AG04450 (cell line): ENCODE results near the gene PVALEF. TPM values are rescaled to one million over a fixed set of nuclear protein-coding genes. Genes with fewer than 3 reads are reported as not detected.

Experiments
- CTCF ChIA-PET: fragments of 300-600, 350-600 bp; formaldehyde crosslinking; extraction: SDS; loops from one replicate; lab custom pipeline; 2022; ENCODE audit warnings: antibody characterized with exemption, inconsistent platforms; lab: Charles Lee
- POLR2A ChIA-PET: fragments of 350-600 bp; formaldehyde crosslinking; extraction: SDS; loops from one replicate; lab custom pipeline; 2021; ENCODE audit warnings: antibody characterized with exemption, inconsistent platforms; lab: Yijun Ruan, JAX
- DNase-seq: peaks from one replicate; pipeline ENCODE4 v3.0.0-alpha.2; 2011; ENCODE audit warnings: low read depth, low spot score
- H3K27ac ChIP-seq: one replicate; pipeline ENCODE4 v1.5.1; 2012; ENCODE audit warnings: low read depth, low read length, control low read depth
- H3K27me3 ChIP-seq: one replicate; pipeline ENCODE4 v1.6.0; 2012; ENCODE audit warnings: low read length; ENCODE audit not compliant: control insufficient read depth, insufficient read depth
- H3K4me3 ChIP-seq: 2 replicates; pipeline ENCODE4 v1.5.1; 2011; ENCODE audit warnings: mild to moderate bottlenecking, low read depth, low read length, control low read depth
- H3K9me3 ChIP-seq: 2 replicates; pipeline ENCODE4 v1.5.1; 2012; ENCODE audit warnings: low read length; ENCODE audit not compliant: control insufficient read depth, insufficient read depth
- polyA plus RNA-seq: library from polyadenylated mRNA; depleted of rRNA; stranded (reverse); fragments of >200 nt; gene quantifications from 2 replicates; pipeline ENCODE4 v1.2.3, GENCODE V29; 2011
- TF ChIP-seq, protein P1 (sequence below): IDR thresholded peaks from 2 replicates; pipeline ENCODE4 v1.5.1; 2011; ENCODE audit warnings: low read depth, low read length, control low read depth, inconsistent platforms

Gene PVALEF
- polyA plus RNA-seq, 1 experiment: not detected

DNA sequence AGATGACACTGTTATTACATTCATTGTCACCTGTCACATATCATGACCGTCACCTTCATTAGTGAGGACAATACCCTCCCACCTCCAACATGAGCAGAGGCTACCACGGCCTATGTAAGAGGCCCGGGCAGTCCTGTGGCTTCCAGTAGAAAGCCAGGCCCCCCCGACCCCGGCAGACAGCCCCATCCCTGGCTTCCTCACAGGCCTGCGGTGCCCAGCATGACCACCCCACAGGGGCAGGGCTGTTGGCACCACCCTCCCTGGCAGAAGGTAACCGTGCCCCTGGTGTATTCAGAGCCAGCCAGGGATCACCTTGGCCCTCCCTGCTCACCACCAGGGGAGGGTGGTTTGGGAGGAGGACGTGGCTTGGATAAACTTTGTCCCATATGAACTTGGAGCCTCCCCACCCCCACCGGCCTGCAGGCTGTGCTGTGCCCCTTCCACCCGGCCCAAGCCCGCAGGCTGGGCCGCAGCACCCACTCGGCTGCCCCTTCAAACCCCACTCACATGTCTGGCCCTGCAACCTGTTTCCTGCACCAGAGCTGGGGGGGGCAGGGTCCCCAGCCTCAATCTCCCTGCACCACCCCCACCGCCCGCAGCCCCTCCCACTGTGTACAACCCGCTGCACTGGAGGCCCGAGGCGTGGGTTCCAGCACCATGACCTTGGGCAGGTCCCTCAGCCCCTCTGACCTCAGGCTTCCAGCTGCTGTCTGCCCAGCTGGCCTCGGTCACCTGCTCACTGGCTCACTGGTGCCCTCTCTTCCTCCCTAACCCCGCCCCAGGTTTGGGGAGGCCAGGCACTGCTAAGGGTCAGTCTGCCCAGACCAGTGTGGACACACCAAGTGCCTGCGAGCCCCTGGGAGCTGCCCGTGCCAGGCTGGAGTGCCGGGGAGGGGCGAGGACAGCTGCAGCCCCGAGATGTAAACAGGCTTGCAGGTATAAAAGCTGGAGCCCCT lies 13.1 kb downstream of the PVALEF start:
- POLR2A ChIA-PET: no interaction called here
- TF ChIP-seq, protein P1, sequence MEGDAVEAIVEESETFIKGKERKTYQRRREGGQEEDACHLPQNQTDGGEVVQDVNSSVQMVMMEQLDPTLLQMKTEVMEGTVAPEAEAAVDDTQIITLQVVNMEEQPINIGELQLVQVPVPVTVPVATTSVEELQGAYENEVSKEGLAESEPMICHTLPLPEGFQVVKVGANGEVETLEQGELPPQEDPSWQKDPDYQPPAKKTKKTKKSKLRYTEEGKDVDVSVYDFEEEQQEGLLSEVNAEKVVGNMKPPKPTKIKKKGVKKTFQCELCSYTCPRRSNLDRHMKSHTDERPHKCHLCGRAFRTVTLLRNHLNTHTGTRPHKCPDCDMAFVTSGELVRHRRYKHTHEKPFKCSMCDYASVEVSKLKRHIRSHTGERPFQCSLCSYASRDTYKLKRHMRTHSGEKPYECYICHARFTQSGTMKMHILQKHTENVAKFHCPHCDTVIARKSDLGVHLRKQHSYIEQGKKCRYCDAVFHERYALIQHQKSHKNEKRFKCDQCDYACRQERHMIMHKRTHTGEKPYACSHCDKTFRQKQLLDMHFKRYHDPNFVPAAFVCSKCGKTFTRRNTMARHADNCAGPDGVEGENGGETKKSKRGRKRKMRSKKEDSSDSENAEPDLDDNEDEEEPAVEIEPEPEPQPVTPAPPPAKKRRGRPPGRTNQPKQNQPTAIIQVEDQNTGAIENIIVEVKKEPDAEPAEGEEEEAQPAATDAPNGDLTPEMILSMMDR: no peak
- CTCF ChIA-PET: interaction anchor here (1.0 kb wide), 1 partner anchor 36 kb away, joined by 3 read pairs; no protein-coding TSS in a partner anchor

DNA sequence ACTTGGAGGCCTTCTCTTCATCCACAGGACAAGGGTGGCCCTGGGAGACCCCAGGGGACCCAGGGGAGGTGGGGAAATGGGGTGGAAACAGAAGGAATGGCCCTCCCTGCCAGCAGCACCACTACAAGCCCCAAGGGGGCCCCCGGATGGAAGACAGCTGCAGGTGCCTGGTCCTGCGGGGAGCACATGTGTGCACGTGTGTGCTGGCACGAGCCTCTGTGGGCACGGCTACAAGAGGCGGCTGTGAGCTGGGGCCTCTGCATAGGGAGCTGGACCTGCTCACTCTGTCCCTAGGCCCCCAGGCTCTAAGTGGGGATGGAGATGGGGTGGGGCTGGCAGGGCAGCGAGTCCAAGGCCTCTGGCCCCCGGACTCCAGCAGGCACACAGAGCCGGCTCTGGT lies 13.9 kb downstream of the PVALEF start:
- CTCF ChIA-PET: interaction anchor here (0.6 to 1.0 kb wide), 2 partner anchors 36 to 165 kb away, joined by 3 read pairs; no protein-coding TSS in a partner anchor

More for the DNA sequence above, 13.1 kb downstream of the PVALEF start:
- no peak for DNase-seq
- Histone ChIP-seq H3K4me3 (no peak overlapping the region), H3K27me3 (peaks cover 11% of the 10 kb centered on the region), H3K27ac (no peak overlapping the region), H3K9me3 (no peaks in the 10 kb centered on the region; the same call in 1 of the 2 replicates)

DNA sequence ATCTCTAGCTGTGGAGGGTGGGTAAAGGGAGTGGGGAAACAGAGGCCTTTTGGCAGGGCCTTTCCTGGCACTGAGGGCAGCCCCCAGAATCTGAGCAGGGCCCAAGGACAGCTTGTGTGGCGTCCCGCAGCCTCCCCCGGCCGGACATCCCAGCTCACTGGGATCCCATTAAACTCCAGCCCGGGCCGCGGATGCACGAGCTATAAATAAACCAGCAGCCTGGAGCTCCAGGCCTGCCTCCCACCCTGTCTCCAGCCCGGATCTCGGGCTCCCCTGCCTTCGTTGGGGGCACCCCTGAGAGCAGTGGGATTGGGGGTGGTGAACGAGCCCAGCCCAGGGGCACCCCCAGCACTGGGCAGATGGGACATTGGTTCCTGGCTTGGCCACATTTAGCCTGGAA lies 14.6 kb downstream of the PVALEF start:
- Histone ChIP-seq H3K27me3 (peaks cover 15% of the 10 kb centered on the region), H3K4me3 (no peak overlapping the region), H3K9me3 (peaks cover 7% of the 10 kb centered on the region; the same call in 1 of the 2 replicates), H3K27ac (no peak overlapping the region)
- POLR2A ChIA-PET: no interaction called here
- TF ChIP-seq, protein P1: no peak
- DNase-seq: no peak
- CTCF ChIA-PET: interaction anchor here (0.6 to 1.0 kb wide), 2 partner anchors 37 to 165 kb away, joined by 3 read pairs; no protein-coding TSS in a partner anchor

More for the DNA sequence above, 13.9 kb downstream of the PVALEF start:
- Histone ChIP-seq H3K9me3 (peaks cover 7% of the 10 kb centered on the region; the same call in 1 of the 2 replicates), H3K4me3 (no peak overlapping the region), H3K27ac (no peak overlapping the region), H3K27me3 (peaks cover 11% of the 10 kb centered on the region)
- TF ChIP-seq, protein P1: no peak
- no peak for DNase-seq
- POLR2A ChIA-PET: no interaction called here

DNA sequence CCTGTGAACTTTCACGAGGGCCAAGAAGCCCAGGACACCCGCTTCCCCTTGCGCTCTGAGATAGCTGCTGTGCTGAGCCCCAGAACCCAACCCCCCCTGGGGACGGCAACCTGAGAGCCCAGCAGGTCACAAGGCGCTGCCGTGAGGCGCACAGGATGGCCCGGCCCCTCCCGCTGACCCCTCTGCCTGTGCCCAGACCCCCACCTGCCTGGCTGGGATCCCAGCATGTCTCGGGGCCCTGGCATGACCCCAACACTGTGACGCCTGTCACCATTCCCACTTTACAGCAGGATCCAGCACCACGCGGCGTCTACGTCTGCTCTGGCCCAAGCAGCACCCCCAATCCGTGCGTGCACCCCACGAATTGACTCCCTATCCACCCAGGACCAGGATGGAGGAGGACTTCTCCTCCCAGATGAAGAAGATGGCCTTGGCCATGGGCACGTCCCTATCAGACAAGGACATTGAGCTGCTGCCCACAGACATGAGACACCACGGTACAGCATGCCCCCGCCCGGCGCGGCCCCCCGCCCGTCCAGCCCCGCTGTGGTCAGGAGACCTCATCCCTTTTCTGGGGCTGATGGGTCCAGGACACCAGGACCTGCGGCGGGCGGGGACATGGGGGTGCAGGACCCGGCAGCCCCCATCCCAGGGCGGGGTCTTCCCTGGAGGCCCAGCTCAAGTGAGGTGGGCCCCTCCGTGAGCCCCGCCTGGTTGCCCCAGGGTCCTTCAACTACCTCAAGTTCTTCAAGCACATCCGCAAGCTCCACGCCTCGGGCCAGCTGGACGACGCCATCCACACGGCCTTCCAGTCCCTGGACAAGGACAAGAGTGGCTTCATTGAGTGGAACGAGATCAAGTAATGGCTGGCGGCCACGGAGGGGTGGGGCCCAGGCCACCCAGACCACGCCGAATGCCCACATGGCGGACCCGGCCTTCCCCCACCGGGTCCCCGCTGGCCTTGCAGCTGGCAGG lies 15.8 kb downstream of the PVALEF start:
- Histone ChIP-seq H3K27me3 (peaks cover 11% of the 10 kb centered on the region), H3K4me3 (no peak overlapping the region), H3K27ac (no peak overlapping the region), H3K9me3 (peaks cover 7% of the 10 kb centered on the region; the same call in 1 of the 2 replicates)
- TF ChIP-seq, protein P1: no peak
- no peak for DNase-seq
- POLR2A ChIA-PET: no interaction called here
- CTCF ChIA-PET: no interaction called here
